Cardiac fibroblast (primary cell): ENCODE data around the gene SLC6A20.
"Not testable (repeated sequence)": the region's sequence is repeated elsewhere in the genome, so short reads cannot be mapped to it uniquely, and the experiment has no call there.

Experiments used
- DNase-seq, 2 donors: peaks; one replicate each; pipeline versions ENCODE4 v3.0.0 to v3.0.0-alpha.2; 2010; ENCODE audit warnings: low read depth in 2 of 2
- H3K4me3 ChIP-seq, 2 donors: replicated peaks in 1 of 2; 1 replicate in 1 of 2; 2 replicates in 1 of 2; pipeline ENCODE4 v1.5.1; 2011; ENCODE audit warnings: low read depth in 2 of 2, low read length in 2 of 2, mild to moderate bottlenecking in 2 of 2, moderate library complexity in 1 of 2
- CTCF ChIP-seq: IDR thresholded peaks from one replicate; pipeline ENCODE4 v1.5.1; 2011; ENCODE audit warnings: low read depth, mild to moderate bottlenecking, low read length, inconsistent platforms

The SLC6A20 gene

DNA sequence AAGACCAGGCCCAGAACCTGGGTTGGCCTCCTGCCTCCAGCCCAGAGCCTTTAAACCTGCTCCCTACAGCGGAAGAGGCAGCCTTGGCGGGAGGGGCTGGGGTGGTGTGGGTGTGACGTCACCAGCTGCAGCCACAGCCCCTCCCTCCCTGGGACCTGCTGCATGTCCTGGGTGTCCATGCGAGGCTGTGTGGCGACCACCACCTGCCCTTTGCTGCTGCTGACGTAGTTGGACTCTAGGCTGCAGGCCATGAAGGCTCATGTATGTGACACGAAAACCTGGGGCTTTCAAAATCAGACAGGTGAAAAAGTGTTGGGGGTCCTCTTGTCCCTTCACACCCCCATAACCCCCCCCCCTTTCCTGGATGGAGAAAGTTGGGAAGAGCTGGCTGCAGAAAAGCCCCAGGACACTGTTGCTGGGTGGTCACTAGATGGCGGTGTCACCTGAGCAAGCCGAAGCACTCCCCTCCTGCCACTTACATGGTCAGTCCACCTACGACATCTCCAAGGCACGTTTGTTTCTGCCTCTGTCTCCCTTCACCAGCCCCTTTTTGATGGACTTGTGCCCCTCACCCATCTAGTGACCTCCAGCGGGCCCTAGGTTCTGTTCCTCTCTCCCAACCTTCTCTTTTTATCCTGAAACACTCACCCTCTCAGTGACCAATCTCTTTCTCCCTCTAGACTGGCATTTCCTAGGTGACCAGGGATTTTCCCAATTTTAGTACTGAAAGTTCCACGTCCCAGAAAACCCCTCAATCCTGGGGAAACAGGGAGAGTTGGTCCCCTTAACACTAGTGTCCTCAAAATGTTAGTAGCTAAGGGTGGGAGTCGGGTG lies 35.2 kb downstream of the SLC6A20 start:
- peak; percentile 75 to 81 for DNase-seq
- TF ChIP-seq CTCF = peak; percentile 90
- no peak overlapping the region for H3K4me3 ChIP-seq

- TF ChIP-seq CTCF = no peak
- no peak for DNase-seq
- H3K4me3 ChIP-seq = no peak overlapping the region
Measured at GRCh38 chr3:45759851-45760250, 36.5 kb downstream of the SLC6A20 start.

DNA sequence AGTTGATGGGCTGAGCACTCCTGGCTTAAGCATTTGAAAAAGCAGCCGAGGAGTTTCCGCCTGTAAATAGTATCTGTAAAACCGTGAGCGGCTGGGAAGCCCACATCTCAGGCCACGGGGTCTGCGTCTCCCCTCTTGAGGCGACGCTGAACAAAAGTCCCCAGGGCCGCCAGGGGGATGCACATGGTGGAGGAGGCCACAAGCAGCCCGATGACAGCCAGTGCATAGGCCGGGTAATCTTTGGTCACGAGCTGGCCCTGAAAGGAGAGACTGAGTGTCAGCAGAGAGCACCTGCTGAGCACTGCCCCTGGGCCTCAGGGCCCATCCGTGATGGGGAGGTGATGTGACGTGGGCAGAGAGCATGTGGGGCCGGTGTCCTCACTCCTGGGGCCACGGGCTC lies 37.5 kb downstream of the SLC6A20 start:
- no peak for DNase-seq
- no peak for TF ChIP-seq CTCF
- H3K4me3 ChIP-seq = no peak overlapping the region

DNA sequence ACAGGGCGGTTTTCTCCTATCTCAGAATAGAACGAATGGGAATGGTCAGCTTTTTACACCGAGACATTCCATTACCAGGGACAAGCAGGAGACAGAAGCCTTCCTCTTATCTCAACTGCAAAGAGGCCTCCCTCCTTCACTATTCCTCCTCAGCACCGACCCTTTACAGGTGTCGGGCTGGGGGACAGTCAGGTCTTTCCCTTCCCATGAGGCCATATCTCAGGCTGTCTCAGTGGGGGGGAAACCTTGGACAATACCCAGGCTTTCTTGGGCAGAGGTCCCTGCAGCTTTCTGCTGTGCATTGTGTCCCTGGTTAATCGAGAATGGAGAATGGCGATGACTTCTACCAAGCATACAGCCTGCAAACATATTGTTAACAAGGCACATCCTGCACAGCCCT lies 39.2 kb downstream of the SLC6A20 start:
- DNase-seq, H3K4me3 ChIP-seq: not testable (repeated sequence)

- H3K4me3 ChIP-seq = no peak overlapping the region
- no peak for DNase-seq
- TF ChIP-seq CTCF = no peak
Measured at GRCh38 chr3:45756055-45756454, 40.3 kb downstream of the SLC6A20 start.

DNA sequence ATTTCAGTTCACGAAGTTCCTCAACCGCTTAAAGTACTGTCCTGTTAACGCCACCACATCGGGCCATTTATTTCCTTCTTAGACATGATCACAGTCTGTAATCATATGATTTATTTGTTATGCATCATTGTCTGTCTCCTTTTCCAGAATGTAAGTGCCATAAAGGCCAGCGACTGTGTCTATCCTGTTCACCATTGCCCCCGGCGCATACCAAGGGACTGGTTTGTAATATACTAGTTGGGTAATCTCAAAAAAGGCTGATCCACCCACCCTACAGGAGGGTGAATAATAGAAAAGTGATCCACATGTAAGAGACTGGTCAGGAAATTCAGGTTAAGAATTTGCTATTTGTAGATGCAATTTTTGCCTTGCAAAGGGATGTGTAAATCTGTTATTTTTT lies 41.9 kb downstream of the SLC6A20 start:
- TF ChIP-seq CTCF = no peak
- no peak for DNase-seq
- H3K4me3 ChIP-seq = no peak overlapping the region

GRCh38 chr3:45753095-45753494 lies 43.2 kb downstream of the SLC6A20 start:
- no peak for TF ChIP-seq CTCF
- DNase-seq = no peak
- H3K4me3 ChIP-seq = no peak overlapping the region
